ENCODE data around the gene CLEC2D.
"Not testable (repeated sequence)": the region's sequence is repeated elsewhere in the genome, so short reads cannot be mapped to it uniquely, and the experiment has no call there.

- not testable (repeated sequence) for TF ChIP-seq CTCF (IDR thresholded peaks at IDR 0.05); POLR2A (IDR thresholded peaks at IDR 0.05); POLR2AphosphoS5 (IDR thresholded peaks at IDR 0.05; ENCODE audit: insufficient read depth in 1 of 2, low read depth in 1 of 2)
These were observed 26.1 kb downstream of the CLEC2D start for GRCh38 chr12:9695661-9696060.

Data from vagina (tissue), 2 donors.